A549 treated with ZK216348 at 1 μM for 4 hours (cell line): ENCODE measurements around the gene TEX9. TPM values are rescaled to one million over a fixed set of nuclear protein-coding genes. Genes with fewer than 3 reads are reported as not detected.

Experiments
- total RNA-seq: library from RNA; stranded (reverse); fragments of 200-300 nt; extraction: Qiagen RNA extraction; gene quantifications from 5 replicates; pipeline ENCODE4 v1.2.3, GENCODE V29; 2022; ENCODE audit warnings: low read depth

TEX9 gene
- total RNA-seq, result 2.7 to 5.3 TPM (median 5.0 TPM) in 5 replicates

DNA sequence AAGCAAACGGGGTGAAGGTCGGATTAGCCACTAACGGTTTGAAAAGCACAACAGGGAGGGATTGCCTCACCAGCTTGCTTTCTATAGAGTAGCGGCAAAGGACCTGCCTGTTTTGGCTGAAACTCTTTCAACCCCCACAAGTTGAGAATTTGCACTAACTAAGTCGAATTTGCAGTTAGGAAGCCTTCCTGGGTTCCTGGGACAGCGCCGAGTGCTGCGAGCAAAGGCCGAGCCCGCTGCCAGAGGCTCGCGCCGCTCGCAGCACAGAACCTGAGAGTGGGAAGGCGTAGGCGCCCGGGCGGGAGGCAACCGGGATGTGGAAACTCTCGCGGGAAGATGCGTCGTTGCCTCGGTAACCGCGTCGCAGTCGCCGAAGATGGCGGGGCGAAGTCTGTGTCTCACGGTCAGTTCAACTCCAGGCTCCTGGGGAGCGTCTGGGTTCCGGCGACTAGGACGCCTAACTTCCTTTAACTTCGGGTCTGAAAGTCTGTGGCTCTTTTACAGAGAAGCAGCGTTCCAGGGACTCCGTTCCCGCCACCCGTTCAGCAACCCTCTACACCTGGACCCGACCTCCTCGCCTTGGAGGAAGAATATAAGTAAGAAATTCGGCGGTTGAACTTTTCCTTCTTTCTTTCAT lies at the start of gene TEX9:
Gene TEX9 (plus strand): TSS at position 352 of the 637 bp plus-strand sequence. CDS start 25 bp downstream, at position 377.

DNA sequence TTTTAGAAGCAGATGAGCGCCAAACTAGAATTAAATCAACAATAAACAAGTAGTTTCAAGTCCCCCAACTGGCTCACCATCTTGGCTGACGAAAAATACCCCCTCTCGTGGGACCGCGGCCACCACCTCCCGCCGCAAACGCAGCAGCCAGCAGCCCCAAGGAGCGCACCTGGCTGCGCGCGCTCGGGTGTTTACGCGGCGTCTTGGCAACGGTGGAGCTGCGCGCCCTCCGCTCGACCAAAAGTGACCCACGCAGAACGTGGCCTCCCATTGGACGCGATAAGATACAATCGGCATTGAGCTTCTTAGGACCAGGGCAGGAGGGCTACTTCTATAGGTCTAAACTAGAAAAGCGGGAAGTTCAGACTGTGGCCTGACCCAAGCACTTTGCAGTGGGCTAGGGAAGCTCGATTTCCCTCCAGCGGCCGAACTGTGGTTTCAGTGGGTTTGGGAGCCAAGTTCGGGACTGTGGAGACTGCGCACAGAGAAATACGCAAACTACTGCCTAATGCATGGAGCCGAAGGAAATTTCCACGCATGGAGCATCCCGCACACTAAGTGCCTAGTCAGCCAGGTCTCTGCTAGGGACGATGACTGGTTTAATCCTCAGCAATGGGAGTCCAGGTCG lies 99.8 kb downstream of the TEX9 start, which contains the start of gene MNS1:
Gene MNS1 (minus strand): TSS at position 245 of the 628 bp plus-strand sequence. CDS start 165 bp downstream, at position 80.

Other genes starting within 250 kb of the TEX9 start
- 9.0 to 16.8 TPM (median 12.3 TPM) in 5 replicates for gene RFX7, start 121.5 kb upstream of the TEX9 start, total RNA-seq
- gene MNS1, start 99.7 kb downstream of the TEX9 start, total RNA-seq, result 2.0 to 5.1 TPM (median 3.5 TPM) in 5 replicates